HEK293 (cell line): ENCODE results near the gene UBA52.

Experiments
- CTCF ChIA-PET: fragments of 350-600 bp; formaldehyde crosslinking; extraction: SDS; loops from one replicate; lab custom pipeline; 2021; ENCODE audit warnings: antibody characterized with exemption; lab: Yijun Ruan, JAX
- POLR2A ChIA-PET: fragments of 300-600 bp; formaldehyde crosslinking; extraction: SDS; loops from one replicate; lab custom pipeline; 2020; ENCODE audit warnings: antibody characterized with exemption, inconsistent platforms; lab: Yijun Ruan, JAX
- H3K27ac ChIP-seq: fragments of 200-500 bp; sonication (Bioruptor generic); 2 replicates; pipeline ENCODE4 v1.5.1; 2014; ENCODE audit warnings: low read depth, low read length, control low read depth, inconsistent platforms; ENCODE audit errors: extremely low read depth
- H3K36me3 ChIP-seq, 2 experiments: fragments of 200-500 bp in 1 of 2; sonication (Bioruptor generic) in 1 of 2; 1 replicate in 1 of 2; 2 replicates in 1 of 2; pipeline ENCODE4 v1.5.1; 2014 to 2017; ENCODE audit warnings: inconsistent platforms in 2 of 2, low read length in 2 of 2; ENCODE audit not compliant: control insufficient read depth in 2 of 2, insufficient read depth in 1 of 2
- H3K4me1 ChIP-seq: fragments of 200-500 bp; sonication (Bioruptor generic); 2 replicates; pipeline ENCODE4 v1.5.1; 2014; ENCODE audit warnings: mild to moderate bottlenecking, low read length, inconsistent platforms; ENCODE audit not compliant: control insufficient read depth, insufficient read depth
- H3K4me3 ChIP-seq: 2 replicates; pipeline ENCODE4 v1.5.1; 2011; ENCODE audit warnings: low read depth, mild to moderate bottlenecking, control low read depth, low read length, moderate library complexity
- H3K9me3 ChIP-seq: fragments of 200-500 bp; sonication (Bioruptor generic); 2 replicates; pipeline ENCODE4 v1.5.1; 2014; ENCODE audit warnings: low read depth, low read length, inconsistent platforms; ENCODE audit not compliant: control insufficient read depth, insufficient read depth
- FEZF1 ChIP-seq: fragments of 450-650 bp; formaldehyde crosslinking; IDR thresholded peaks from 2 replicates; pipeline ENCODE4 v1.5.1; 2016; ENCODE audit warnings: missing biosample characterization, missing genetic modification characterization
- IKZF3 ChIP-seq: fragments of 450-650 bp; IDR thresholded peaks from 2 replicates; pipeline ENCODE4 v1.5.0; 2018; ENCODE audit warnings: missing biosample characterization, mild to moderate bottlenecking, missing genetic modification characterization, moderate library complexity
- KLF1 ChIP-seq: fragments of 450-650 bp; formaldehyde crosslinking; IDR thresholded peaks from 2 replicates; pipeline ENCODE4 v1.5.1; 2016; ENCODE audit warnings: missing biosample characterization, missing genetic modification characterization
- KLF9 ChIP-seq: fragments of 450-650 bp; formaldehyde crosslinking; IDR thresholded peaks from 2 replicates; pipeline ENCODE4 v1.5.1; 2016; ENCODE audit warnings: missing biosample characterization, missing genetic modification characterization, low read depth
- PRDM1 ChIP-seq: fragments of 450-650 bp; formaldehyde crosslinking; IDR thresholded peaks from 2 replicates; pipeline ENCODE4; 2016; ENCODE audit warnings: missing biosample characterization, missing genetic modification characterization
- PRDM10 ChIP-seq: fragments of 450-650 bp; formaldehyde crosslinking; IDR thresholded peaks from 2 replicates; pipeline ENCODE4 v1.5.1; 2016; ENCODE audit warnings: missing biosample characterization, missing genetic modification characterization
- SP3 ChIP-seq: fragments of 450-650 bp; formaldehyde crosslinking; IDR thresholded peaks from 2 replicates; pipeline ENCODE4 v1.5.1; 2016; ENCODE audit warnings: missing biosample characterization, missing genetic modification characterization
- ZBTB11 ChIP-seq: fragments of 450-650 bp; formaldehyde crosslinking; conservative IDR thresholded peaks from 2 replicates; pipeline ENCODE4 v1.5.1; 2016; ENCODE audit warnings: low read depth, missing biosample characterization, missing genetic modification characterization
- ZBTB17 ChIP-seq: fragments of 450-650 bp; formaldehyde crosslinking; IDR thresholded peaks from 2 replicates; pipeline ENCODE4 v1.5.1; 2016; ENCODE audit warnings: missing biosample characterization, missing genetic modification characterization
- ZBTB21 ChIP-seq: fragments of 450-650 bp; formaldehyde crosslinking; IDR thresholded peaks from 2 replicates; pipeline ENCODE4 v1.5.1; 2017; ENCODE audit warnings: missing biosample characterization, missing genetic modification characterization
- ZEB2 ChIP-seq: fragments of 450-650 bp; formaldehyde crosslinking; IDR thresholded peaks from 2 replicates; pipeline ENCODE4 v1.5.1; 2016; ENCODE audit warnings: missing biosample characterization, missing genetic modification characterization
- ZNF292 ChIP-seq: fragments of 450-650 bp; formaldehyde crosslinking; IDR thresholded peaks from 2 replicates; pipeline ENCODE4 v1.5.1; 2016; ENCODE audit warnings: low read depth, missing biosample characterization, missing genetic modification characterization, borderline replicate concordance
- ZNF341 ChIP-seq: fragments of 450-650 bp; formaldehyde crosslinking; IDR thresholded peaks from 2 replicates; pipeline ENCODE4; 2016; ENCODE audit warnings: low read depth, missing biosample characterization, missing genetic modification characterization
- ZNF398 ChIP-seq: fragments of 450-650 bp; formaldehyde crosslinking; IDR thresholded peaks from 2 replicates; pipeline ENCODE4 v1.5.1; 2017; ENCODE audit warnings: missing biosample characterization, missing genetic modification characterization
- ZNF549 ChIP-seq: fragments of 450-650 bp; IDR thresholded peaks from 2 replicates; pipeline ENCODE4 v1.5.1; 2018; ENCODE audit warnings: missing biosample characterization, missing genetic modification characterization, mild to moderate bottlenecking, inconsistent platforms, moderate library complexity
- ZNF660 ChIP-seq: fragments of 450-650 bp; IDR thresholded peaks from 2 replicates; pipeline ENCODE4 v1.5.1; 2018; ENCODE audit warnings: missing biosample characterization, mild to moderate bottlenecking, missing genetic modification characterization
- ZNF701 ChIP-seq: fragments of 450-650 bp; formaldehyde crosslinking; IDR thresholded peaks from 2 replicates; pipeline ENCODE4 v1.5.1; 2016; ENCODE audit warnings: missing biosample characterization, missing genetic modification characterization
- ZXDB ChIP-seq: fragments of 450-650 bp; formaldehyde crosslinking; IDR thresholded peaks from 2 replicates; pipeline ENCODE4 v1.5.1; 2016; ENCODE audit warnings: missing biosample characterization, missing genetic modification characterization
- TF ChIP-seq, protein P1 (sequence below): fragments of 450-650 bp; formaldehyde crosslinking; IDR thresholded peaks from 2 replicates; pipeline ENCODE4 v1.5.1; 2016; ENCODE audit warnings: missing biosample characterization, missing genetic modification characterization
- TF ChIP-seq, protein P2 (sequence below): fragments of 450-650 bp; IDR thresholded peaks from 2 replicates; pipeline ENCODE4 v1.5.1; 2018; ENCODE audit warnings: missing biosample characterization, mild to moderate bottlenecking, missing genetic modification characterization
- TF ChIP-seq, protein P3 (sequence below): fragments of 450-650 bp; formaldehyde crosslinking; IDR thresholded peaks from 2 replicates; pipeline ENCODE4 v1.5.1; 2016; ENCODE audit warnings: missing biosample characterization, missing genetic modification characterization

The UBA52 gene

GRCh38 chr19:18594096-18594823 is 22.6 kb downstream of the UBA52 start:
- Histone ChIP-seq H3K4me3 (peak overlapping the region; percentile 41), H3K36me3 (peaks cover 0 to 6% of the 10 kb centered on the region in 2 experiments; a peak in 1 of 3 replicates), H3K9me3 (no peaks in the 10 kb centered on the region), H3K27ac (no peak overlapping the region), H3K4me1 (no peaks in the 10 kb centered on the region)
- ChIA-PET POLR2A (interaction anchor here (0.6 to 2.9 kb wide), 9 partner anchors 12 to 175 kb away, joined by 3 to 11 read pairs (median 6); partner anchors contain the start of genes SSBP4 and UBA52), CTCF (interaction anchor here (0.6 to 3.1 kb wide), 14 partner anchors 8 to 253 kb away, joined by 3 to 19 read pairs (median 4); partner anchors contain the start of gene CRTC1)
- no peak for TF ChIP-seq FEZF1 (tag by site-specific recombination)
- no peak for TF ChIP-seq ZBTB21 (tag by site-specific recombination)
- peak; percentile 47 for TF ChIP-seq SP3 (tag by site-specific recombination)
- TF ChIP-seq ZNF341 (tag by site-specific recombination) = peak; percentile 44; the same call in 1 of the 2 replicates
- TF ChIP-seq, protein P1, sequence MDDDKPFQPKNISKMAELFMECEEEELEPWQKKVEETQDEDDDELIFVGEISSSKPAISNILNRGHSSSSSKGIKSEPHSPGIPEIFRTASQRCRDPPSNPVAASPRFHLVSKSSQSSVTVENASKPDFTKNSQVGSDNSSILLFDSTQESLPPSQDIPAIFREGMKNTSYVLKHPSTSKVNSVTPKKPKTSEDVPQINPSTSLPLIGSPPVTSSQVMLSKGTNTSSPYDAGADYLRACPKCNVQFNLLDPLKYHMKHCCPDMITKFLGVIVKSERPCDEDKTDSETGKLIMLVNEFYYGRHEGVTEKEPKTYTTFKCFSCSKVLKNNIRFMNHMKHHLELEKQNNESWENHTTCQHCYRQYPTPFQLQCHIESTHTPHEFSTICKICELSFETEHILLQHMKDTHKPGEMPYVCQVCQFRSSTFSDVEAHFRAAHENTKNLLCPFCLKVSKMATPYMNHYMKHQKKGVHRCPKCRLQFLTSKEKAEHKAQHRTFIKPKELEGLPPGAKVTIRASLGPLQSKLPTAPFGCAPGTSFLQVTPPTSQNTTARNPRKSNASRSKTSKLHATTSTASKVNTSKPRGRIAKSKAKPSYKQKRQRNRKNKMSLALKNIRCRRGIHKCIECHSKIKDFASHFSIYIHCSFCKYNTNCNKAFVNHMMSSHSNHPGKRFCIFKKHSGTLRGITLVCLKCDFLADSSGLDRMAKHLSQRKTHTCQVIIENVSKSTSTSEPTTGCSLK (tag by site-specific recombination) = no peak
- peak; percentile 39; the same call in 1 of the 2 replicates for TF ChIP-seq ZEB2 (tag by site-specific recombination)
- TF ChIP-seq PRDM10 (tag by site-specific recombination) = 0 out of 2 replicates have a peak, but pooled peaks have one; percentile 28
- peak; percentile 19; the same call in 1 of the 2 replicates for TF ChIP-seq ZBTB11 (tag by site-specific recombination)
- peak; percentile 19; the same call in 1 of the 2 replicates for TF ChIP-seq KLF1 (tag by site-specific recombination)
- TF ChIP-seq ZNF398 (tag by site-specific recombination) = peak; percentile 96
- peak; percentile 21; the same call in 1 of the 2 replicates for TF ChIP-seq ZNF701
- TF ChIP-seq, protein P2, sequence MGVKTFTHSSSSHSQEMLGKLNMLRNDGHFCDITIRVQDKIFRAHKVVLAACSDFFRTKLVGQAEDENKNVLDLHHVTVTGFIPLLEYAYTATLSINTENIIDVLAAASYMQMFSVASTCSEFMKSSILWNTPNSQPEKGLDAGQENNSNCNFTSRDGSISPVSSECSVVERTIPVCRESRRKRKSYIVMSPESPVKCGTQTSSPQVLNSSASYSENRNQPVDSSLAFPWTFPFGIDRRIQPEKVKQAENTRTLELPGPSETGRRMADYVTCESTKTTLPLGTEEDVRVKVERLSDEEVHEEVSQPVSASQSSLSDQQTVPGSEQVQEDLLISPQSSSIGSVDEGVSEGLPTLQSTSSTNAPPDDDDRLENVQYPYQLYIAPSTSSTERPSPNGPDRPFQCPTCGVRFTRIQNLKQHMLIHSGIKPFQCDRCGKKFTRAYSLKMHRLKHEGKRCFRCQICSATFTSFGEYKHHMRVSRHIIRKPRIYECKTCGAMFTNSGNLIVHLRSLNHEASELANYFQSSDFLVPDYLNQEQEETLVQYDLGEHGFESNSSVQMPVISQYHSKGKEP = peak; percentile 51; the same call in 1 of the 2 replicates
- TF ChIP-seq IKZF3 = peak; percentile 42; the same call in 1 of the 2 replicates
- no peak for TF ChIP-seq ZNF549 (tag by site-specific recombination)
- TF ChIP-seq ZBTB17 (tag by site-specific recombination) = peak; percentile 46
- TF ChIP-seq ZXDB = peak; percentile 38; the same call in 1 of the 2 replicates
- TF ChIP-seq ZNF660 = peak; percentile 89
- TF ChIP-seq, protein P3, sequence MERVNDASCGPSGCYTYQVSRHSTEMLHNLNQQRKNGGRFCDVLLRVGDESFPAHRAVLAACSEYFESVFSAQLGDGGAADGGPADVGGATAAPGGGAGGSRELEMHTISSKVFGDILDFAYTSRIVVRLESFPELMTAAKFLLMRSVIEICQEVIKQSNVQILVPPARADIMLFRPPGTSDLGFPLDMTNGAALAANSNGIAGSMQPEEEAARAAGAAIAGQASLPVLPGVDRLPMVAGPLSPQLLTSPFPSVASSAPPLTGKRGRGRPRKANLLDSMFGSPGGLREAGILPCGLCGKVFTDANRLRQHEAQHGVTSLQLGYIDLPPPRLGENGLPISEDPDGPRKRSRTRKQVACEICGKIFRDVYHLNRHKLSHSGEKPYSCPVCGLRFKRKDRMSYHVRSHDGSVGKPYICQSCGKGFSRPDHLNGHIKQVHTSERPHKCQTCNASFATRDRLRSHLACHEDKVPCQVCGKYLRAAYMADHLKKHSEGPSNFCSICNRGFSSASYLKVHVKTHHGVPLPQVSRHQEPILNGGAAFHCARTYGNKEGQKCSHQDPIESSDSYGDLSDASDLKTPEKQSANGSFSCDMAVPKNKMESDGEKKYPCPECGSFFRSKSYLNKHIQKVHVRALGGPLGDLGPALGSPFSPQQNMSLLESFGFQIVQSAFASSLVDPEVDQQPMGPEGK (tag by site-specific recombination) = peak; percentile 80
- TF ChIP-seq KLF9 (tag by site-specific recombination) = peak; percentile 53; the same call in 1 of the 2 replicates
- TF ChIP-seq PRDM1 = peak; percentile 55
- no peak for TF ChIP-seq ZNF292 (tag by site-specific recombination)
